Nephron progenitor cell (in vitro differentiated cells): ENCODE results near the gene CDH2.

Experiments used
- DNase-seq: peaks from one replicate; pipeline ENCODE4 v3.0.0; 2021
- H3K27ac Mint-ChIP-seq: 2 replicates; pipeline ENCODE4 v1.8.0; 2021; ENCODE audit warnings: mild to moderate bottlenecking, moderate library complexity, mixed read lengths
- H3K27me3 Mint-ChIP-seq: 2 replicates; pipeline ENCODE4 v1.8.0; 2021; ENCODE audit warnings: mild to moderate bottlenecking, low read depth, mixed read lengths; ENCODE audit not compliant: poor library complexity
- H3K36me3 Mint-ChIP-seq: 2 replicates; pipeline ENCODE4 v1.8.0; 2021; ENCODE audit warnings: low read depth, mixed read lengths
- H3K4me1 Mint-ChIP-seq: 2 replicates; pipeline ENCODE4 v1.8.0; 2021; ENCODE audit warnings: mixed read lengths
- H3K4me3 Mint-ChIP-seq: 2 replicates; pipeline ENCODE4 v1.8.0; 2021; ENCODE audit warnings: mild to moderate bottlenecking, moderate library complexity, mixed read lengths
- H3K9me3 Mint-ChIP-seq: 2 replicates; pipeline ENCODE4 v1.8.0; 2021; ENCODE audit warnings: mild to moderate bottlenecking, moderate library complexity, mixed read lengths
- TF ChIP-seq, protein P1 (sequence below): fragments of 200-600 bp; sonication (generic); IDR thresholded peaks from 2 replicates; pipeline ENCODE4 v1.5.0; 2021; ENCODE audit warnings: antibody characterized with exemption

CDH2 gene

DNA sequence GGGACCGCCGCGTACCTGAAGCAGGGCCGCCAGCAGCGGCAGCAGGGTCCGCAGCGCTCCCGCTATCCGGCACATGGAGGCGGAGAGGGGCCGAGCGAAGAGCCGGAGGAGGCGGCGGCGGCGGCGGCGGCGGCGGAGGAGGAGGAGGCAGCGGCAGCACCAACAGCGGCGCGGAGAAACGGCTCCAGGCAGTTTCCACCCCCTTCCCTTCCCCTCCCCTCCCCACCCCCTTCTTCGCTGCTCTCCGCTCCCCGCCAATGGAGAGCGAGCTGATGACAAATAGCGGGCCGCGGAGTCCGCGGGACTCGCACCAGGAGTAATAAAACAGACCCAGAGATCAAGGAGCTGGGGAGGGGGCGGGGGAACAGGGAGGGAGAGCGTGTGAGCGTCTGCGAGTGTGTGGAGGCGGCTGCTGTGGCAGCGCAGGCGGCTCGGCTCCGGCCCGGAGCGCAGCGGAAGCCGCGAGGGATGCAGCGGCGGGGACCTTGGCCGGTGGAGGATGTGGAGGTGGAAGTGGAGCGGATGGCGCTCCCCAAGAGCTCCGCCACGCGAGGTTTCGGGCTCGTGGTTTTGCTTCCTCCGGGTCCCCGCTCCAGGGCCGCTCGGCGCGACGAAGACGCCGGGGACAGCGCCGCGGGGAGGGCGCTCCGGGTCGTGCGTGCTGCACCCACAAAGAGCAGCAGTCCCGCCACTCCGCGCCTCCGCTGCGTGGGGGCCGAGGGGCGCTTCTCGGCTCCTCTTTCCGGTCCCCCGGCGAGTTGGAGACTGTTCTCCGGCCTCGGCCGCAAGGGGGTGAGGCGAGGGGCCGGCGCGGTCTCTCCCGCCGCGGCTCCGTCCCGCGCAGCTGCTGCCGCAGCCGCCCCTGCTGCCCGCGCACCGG, at the start of gene CDH2:
Gene CDH2, minus strand, starts transcription at position 183 of the 880 bp plus-strand sequence. Its CDS starts 108 bp downstream, at position 75.
- H3K27me3 Mint-ChIP-seq: no peaks in the 10 kb centered on the region
- H3K4me1 Mint-ChIP-seq: peaks cover 44% of the 10 kb centered on the region
- H3K36me3 Mint-ChIP-seq: no peaks in the 10 kb centered on the region
- H3K27ac Mint-ChIP-seq: peak within 1 kb of the TSS; percentile 97
- H3K9me3 Mint-ChIP-seq: no peaks in the 10 kb centered on the region
- TF ChIP-seq, protein P1, sequence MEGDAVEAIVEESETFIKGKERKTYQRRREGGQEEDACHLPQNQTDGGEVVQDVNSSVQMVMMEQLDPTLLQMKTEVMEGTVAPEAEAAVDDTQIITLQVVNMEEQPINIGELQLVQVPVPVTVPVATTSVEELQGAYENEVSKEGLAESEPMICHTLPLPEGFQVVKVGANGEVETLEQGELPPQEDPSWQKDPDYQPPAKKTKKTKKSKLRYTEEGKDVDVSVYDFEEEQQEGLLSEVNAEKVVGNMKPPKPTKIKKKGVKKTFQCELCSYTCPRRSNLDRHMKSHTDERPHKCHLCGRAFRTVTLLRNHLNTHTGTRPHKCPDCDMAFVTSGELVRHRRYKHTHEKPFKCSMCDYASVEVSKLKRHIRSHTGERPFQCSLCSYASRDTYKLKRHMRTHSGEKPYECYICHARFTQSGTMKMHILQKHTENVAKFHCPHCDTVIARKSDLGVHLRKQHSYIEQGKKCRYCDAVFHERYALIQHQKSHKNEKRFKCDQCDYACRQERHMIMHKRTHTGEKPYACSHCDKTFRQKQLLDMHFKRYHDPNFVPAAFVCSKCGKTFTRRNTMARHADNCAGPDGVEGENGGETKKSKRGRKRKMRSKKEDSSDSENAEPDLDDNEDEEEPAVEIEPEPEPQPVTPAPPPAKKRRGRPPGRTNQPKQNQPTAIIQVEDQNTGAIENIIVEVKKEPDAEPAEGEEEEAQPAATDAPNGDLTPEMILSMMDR: peak; percentile 11
- DNase-seq: peak; percentile 80
- peak within 1 kb of the TSS; percentile 97 for H3K4me3 Mint-ChIP-seq

DNA sequence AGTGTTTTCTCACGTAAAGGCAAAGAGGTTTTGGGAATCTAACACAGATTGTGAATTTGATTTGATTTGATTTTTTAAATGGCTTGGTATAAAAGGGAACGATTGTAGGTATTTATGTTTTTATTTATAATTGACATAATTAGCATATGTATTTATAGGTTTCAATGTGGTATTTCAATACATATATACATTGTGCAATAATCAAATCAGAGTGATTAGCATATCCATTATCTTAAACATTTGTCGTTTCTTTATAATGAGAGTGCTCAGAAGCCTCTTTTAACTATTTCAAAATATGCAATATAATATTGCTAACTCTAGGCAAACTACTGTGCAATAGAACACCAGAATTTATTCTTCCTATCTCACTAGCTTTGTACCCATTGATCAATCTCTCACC, 35.1 kb upstream of the CDH2 start:
- TF ChIP-seq, protein P1: no peak
- no peaks in the 10 kb centered on the region for H3K36me3 Mint-ChIP-seq
- no peak overlapping the region for H3K27ac Mint-ChIP-seq
- DNase-seq: no peak
- no peak overlapping the region for H3K4me3 Mint-ChIP-seq
- H3K4me1 Mint-ChIP-seq: no peaks in the 10 kb centered on the region
- H3K27me3 Mint-ChIP-seq: peaks cover 3% of the 10 kb centered on the region
- no peaks in the 10 kb centered on the region for H3K9me3 Mint-ChIP-seq

DNA sequence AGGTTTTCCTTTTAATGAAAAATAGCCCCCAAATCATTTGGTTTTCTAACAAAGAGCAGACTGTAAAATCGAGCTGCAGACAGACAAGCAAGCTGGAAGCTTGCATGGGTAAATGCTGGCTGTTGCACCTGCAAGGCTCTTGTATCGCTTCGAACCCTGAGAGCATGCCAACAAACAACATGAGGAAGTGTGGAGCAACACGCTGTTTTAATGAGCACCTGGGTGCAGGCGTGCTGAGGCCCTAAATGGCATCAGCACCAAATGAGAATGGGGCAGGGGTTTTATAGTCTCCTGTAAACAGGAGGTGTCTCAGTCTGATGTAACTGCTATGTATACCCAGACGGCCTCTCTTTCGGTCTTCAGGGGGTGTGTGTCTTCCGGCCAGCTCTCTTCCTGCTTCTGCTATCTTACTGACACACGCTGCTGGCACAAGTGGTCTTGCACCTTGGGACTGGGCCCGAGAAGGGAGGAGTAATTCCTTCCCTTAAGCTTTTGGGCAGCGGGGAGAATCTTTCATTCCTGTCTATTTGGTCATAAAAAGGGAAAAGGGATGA, 31.9 kb upstream of the CDH2 start:
- H3K27me3 Mint-ChIP-seq: peaks cover 3% of the 10 kb centered on the region
- no peak for DNase-seq
- H3K4me1 Mint-ChIP-seq: no peaks in the 10 kb centered on the region
- H3K36me3 Mint-ChIP-seq: no peaks in the 10 kb centered on the region
- TF ChIP-seq, protein P1: no peak
- H3K9me3 Mint-ChIP-seq: no peaks in the 10 kb centered on the region
- no peak overlapping the region for H3K27ac Mint-ChIP-seq
- no peak overlapping the region for H3K4me3 Mint-ChIP-seq

DNA sequence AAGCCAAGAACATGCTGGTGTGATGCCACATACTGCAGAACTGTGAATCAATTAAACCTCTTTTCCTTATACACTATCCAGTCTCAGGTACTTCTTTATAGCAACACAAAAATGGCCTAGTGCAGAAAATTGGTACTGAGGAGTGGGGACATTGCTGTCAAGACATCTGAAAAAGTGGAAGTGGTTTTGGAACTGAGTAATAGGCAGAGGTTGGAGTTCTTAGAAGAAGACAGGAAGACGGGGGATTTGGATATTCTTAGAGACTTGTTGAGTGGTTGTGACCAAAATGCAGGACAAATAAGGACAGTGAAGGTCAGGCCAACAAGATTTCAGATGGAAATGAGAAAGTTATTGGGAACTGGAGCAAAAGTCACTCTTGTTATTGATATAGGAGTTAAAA, 31.3 kb upstream of the CDH2 start:
- no peaks in the 10 kb centered on the region for H3K9me3 Mint-ChIP-seq
- peaks cover 3% of the 10 kb centered on the region for H3K27me3 Mint-ChIP-seq
- H3K36me3 Mint-ChIP-seq: no peaks in the 10 kb centered on the region
- no peaks in the 10 kb centered on the region for H3K4me1 Mint-ChIP-seq
- no peak overlapping the region for H3K27ac Mint-ChIP-seq
- no peak overlapping the region for H3K4me3 Mint-ChIP-seq
- no peak for DNase-seq
- TF ChIP-seq, protein P1: no peak

DNA sequence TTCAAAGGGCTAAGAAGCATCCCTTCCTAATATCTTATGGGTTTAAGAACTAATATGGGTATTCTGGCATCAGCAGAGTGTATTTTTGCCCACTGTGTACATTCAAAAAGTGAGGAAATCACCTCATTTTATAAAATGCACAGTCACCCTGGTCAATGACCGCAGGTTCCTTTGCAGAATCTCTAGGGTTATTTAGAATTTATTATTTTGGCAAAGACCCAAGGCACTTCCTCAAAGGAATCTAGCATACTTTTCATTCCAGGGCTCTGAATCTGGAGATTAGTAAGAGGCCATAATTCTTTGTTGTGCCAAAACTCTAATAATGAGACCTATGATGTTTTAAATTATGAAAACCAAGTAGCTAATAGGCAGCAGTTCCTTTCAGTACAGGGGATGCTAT, 27.2 kb upstream of the CDH2 start:
- Mint-ChIP-seq H3K27ac (no peak overlapping the region), H3K4me3 (no peak overlapping the region)

More for the DNA sequence above, 27.2 kb upstream of the CDH2 start:
- no peak for DNase-seq
- TF ChIP-seq, protein P1: no peak
- Mint-ChIP-seq H3K27me3 (peaks cover 3% of the 10 kb centered on the region), H3K4me1 (no peaks in the 10 kb centered on the region), H3K36me3 (no peaks in the 10 kb centered on the region), H3K9me3 (no peaks in the 10 kb centered on the region)
